DMS53 treated with DMSO at 0.1 percent for 48 hours (cell line): ENCODE results near the gene DCAF17.
"Not testable (repeated sequence)": the region's sequence is repeated elsewhere in the genome, so short reads cannot be mapped to it uniquely, and the experiment has no call there.

Source experiments
- DNase-seq: peaks from one replicate; lab custom pipeline; 2025; ENCODE audit not compliant: unreplicated experiment; lab: John Stamatoyannopoulos, UW

The DCAF17 gene

GRCh38 chr2:171451074-171451473 lies 17.0 kb downstream of the DCAF17 start:
- no peak for DNase-seq

- DNase-seq = no peak
Measured at GRCh38 chr2:171452773-171453172, 18.7 kb downstream of the DCAF17 start.

- no peak for DNase-seq
Measured at GRCh38 chr2:171459498-171459897, 25.5 kb downstream of the DCAF17 start.

GRCh38 chr2:171460537-171460936 lies 26.5 kb downstream of the DCAF17 start:
- no peak for DNase-seq

GRCh38 chr2:171469176-171469575 lies 35.1 kb downstream of the DCAF17 start:
- no peak for DNase-seq

- DNase-seq = no peak
Measured at GRCh38 chr2:171470129-171470528, 36.1 kb downstream of the DCAF17 start.

- DNase-seq = no peak
Measured at GRCh38 chr2:171475979-171476378, 42.0 kb downstream of the DCAF17 start.

GRCh38 chr2:171478345-171478744 lies 44.3 kb downstream of the DCAF17 start:
- no peak for DNase-seq

GRCh38 chr2:171479154-171479814 lies 45.3 kb downstream of the DCAF17 start:
- DNase-seq = no peak

GRCh38 chr2:171480908-171481307 lies 46.9 kb downstream of the DCAF17 start:
- DNase-seq = no peak

- no peak for DNase-seq
Measured at GRCh38 chr2:171482308-171482707, 48.3 kb downstream of the DCAF17 start.

GRCh38 chr2:171482877-171483276 lies 48.9 kb downstream of the DCAF17 start:
- no peak for DNase-seq

GRCh38 chr2:171483793-171484192 lies 49.8 kb downstream of the DCAF17 start:
- no peak for DNase-seq

GRCh38 chr2:171485116-171485515 lies 51.1 kb downstream of the DCAF17 start:
- DNase-seq = no peak

- DNase-seq = no peak
Measured at GRCh38 chr2:171487201-171487600, 53.2 kb downstream of the DCAF17 start.

GRCh38 chr2:171487803-171488259 lies 53.8 kb downstream of the DCAF17 start:
- no peak for DNase-seq

- no peak for DNase-seq
Measured at GRCh38 chr2:171490577-171490976, 56.6 kb downstream of the DCAF17 start.

- DNase-seq = no peak
Measured at GRCh38 chr2:171491292-171491691, 57.3 kb downstream of the DCAF17 start.

GRCh38 chr2:171492664-171493063 lies 58.6 kb downstream of the DCAF17 start:
- DNase-seq = no peak

GRCh38 chr2:171497664-171498063 lies 63.6 kb downstream of the DCAF17 start:
- not testable (repeated sequence) for DNase-seq

- no peak for DNase-seq
Measured at GRCh38 chr2:171505374-171505773, 71.3 kb downstream of the DCAF17 start.

- DNase-seq = no peak
Measured at GRCh38 chr2:171509945-171510731, 76.1 kb downstream of the DCAF17 start.
